SK-N-SH (cell line): ENCODE results near the gene MARK4. TPM values are rescaled to one million over a fixed set of nuclear protein-coding genes. Genes with fewer than 3 reads are reported as not detected.

Source experiments
- CTCF ChIA-PET: fragments of 300-600, 350-600 bp; formaldehyde crosslinking; extraction: SDS; loops from one replicate; lab custom pipeline; 2021; lab: Yijun Ruan, JAX
- POLR2A ChIA-PET: fragments of 350-600 bp; sonication (Branson Sonifier 250); formaldehyde crosslinking; extraction: SDS; loops from one replicate; lab custom pipeline; 2020; ENCODE audit warnings: antibody characterized with exemption, inconsistent platforms; lab: Yijun Ruan, JAX
- DNase-seq: peaks from one replicate; pipeline ENCODE4 v3.0.0; 2012
- H2AFZ ChIP-seq: fragments of 200-600 bp; sonication (generic); 2 replicates; pipeline ENCODE4 v1.8.1; 2016; ENCODE audit warnings: antibody characterized with exemption, mild to moderate bottlenecking, low read depth
- H3F3A ChIP-seq: fragments of 200-600 bp; sonication (generic); replicated peaks from 2 replicates; pipeline ENCODE3; 2016; ENCODE audit warnings: antibody characterized with exemption, mild to moderate bottlenecking; ENCODE audit not compliant: insufficient read depth
- H3K27ac ChIP-seq, 2 experiments: fragments of 200-500 bp in 1 of 2; fragments of 200-600 bp in 1 of 2; sonication (Bioruptor generic) in 1 of 2; sonication (generic), shearing (Covaris generic) in 1 of 2; 2 replicates each; pipeline versions ENCODE4 v1.5.1 to v1.6.1; 2014 to 2016; ENCODE audit warnings: low read depth in 2 of 2, inconsistent platforms in 1 of 2, low read length in 1 of 2, mild to moderate bottlenecking in 1 of 2, mixed read lengths in 1 of 2
- H3K27me3 ChIP-seq: fragments of 200-600 bp; sonication (generic), shearing (Covaris generic); 2 replicates; pipeline ENCODE4 v1.6.1; 2016; ENCODE audit warnings: mixed run types; ENCODE audit not compliant: insufficient read depth
- H3K36me3 ChIP-seq, 2 experiments: fragments of 200-500 bp in 1 of 2; fragments of 200-600 bp in 1 of 2; sonication (Bioruptor generic) in 1 of 2; sonication (generic) in 1 of 2; replicated peaks in 1 of 2; 2 replicates each; pipeline versions ENCODE3 to v1.5.1; 2014 to 2016; ENCODE audit warnings: low read length in 1 of 2, mild to moderate bottlenecking in 1 of 2; ENCODE audit not compliant: insufficient read depth in 2 of 2, control insufficient read depth in 1 of 2
- H3K4me1 ChIP-seq, 2 experiments: fragments of 200-500 bp in 1 of 2; fragments of 200-600 bp in 1 of 2; sonication (Bioruptor generic) in 1 of 2; sonication (generic), shearing (Covaris generic) in 1 of 2; 2 replicates each; pipeline versions ENCODE4 v1.5.1 to v1.6.1; 2014 to 2016; ENCODE audit warnings: low read depth in 1 of 2, low read length in 1 of 2, mixed run types in 1 of 2; ENCODE audit not compliant: insufficient read depth in 2 of 2, control insufficient read depth in 1 of 2
- H3K4me2 ChIP-seq: fragments of 200-600 bp; sonication (generic), shearing (Covaris generic); 2 replicates; pipeline ENCODE4 v1.6.1; 2017; ENCODE audit warnings: mixed run types
- H3K4me3 ChIP-seq, 2 experiments: fragments of 200-500 bp in 1 of 2; fragments of 200-600 bp in 1 of 2; sonication (Bioruptor generic) in 1 of 2; sonication (generic), shearing (Covaris generic) in 1 of 2; 2 replicates each; pipeline versions ENCODE4 v1.5.1 to v1.8.1; 2014 to 2016; ENCODE audit warnings: low read depth in 2 of 2, inconsistent platforms in 1 of 2, low read length in 1 of 2, mild to moderate bottlenecking in 1 of 2, mixed read lengths in 1 of 2, moderate library complexity in 1 of 2
- H3K79me2 ChIP-seq: fragments of 200-600 bp; sonication (generic); 2 replicates; pipeline ENCODE4 v1.8.1; 2017; ENCODE audit warnings: mild to moderate bottlenecking; ENCODE audit not compliant: insufficient read depth
- H3K9ac ChIP-seq: fragments of 200-600 bp; sonication (generic); 2 replicates; pipeline ENCODE4 v1.6.1; 2017; ENCODE audit warnings: mixed run types
- H3K9me2 ChIP-seq: fragments of 200-600 bp; sonication (generic); 2 replicates; pipeline ENCODE4 v1.6.1; 2017; ENCODE audit warnings: mixed run types
- H3K9me3 ChIP-seq: fragments of 200-600 bp; sonication (generic); 2 replicates; pipeline ENCODE4 v1.6.1; 2017; ENCODE audit warnings: mixed run types, mild to moderate bottlenecking, moderate library complexity
- H4K20me1 ChIP-seq: fragments of 200-600 bp; sonication (generic); 2 replicates; pipeline ENCODE4 v1.6.1; 2017; ENCODE audit warnings: mild to moderate bottlenecking, mixed run types; ENCODE audit not compliant: insufficient read depth
- CHD2 ChIP-seq: fragments of 150-350 bp; IDR thresholded peaks from 2 replicates; pipeline ENCODE4 v1.6.1; 2018; ENCODE audit warnings: low read length; ENCODE audit not compliant: partially characterized antibody
- EP300 ChIP-seq, 2 experiments: IDR thresholded peaks; 2 replicates each; pipeline versions ENCODE4 v1.4.0 to v1.6.1; 2012; ENCODE audit warnings: borderline replicate concordance in 1 of 2, low read depth in 1 of 2, low read length in 1 of 2
- FOXJ3 ChIP-seq: sonication (generic); formaldehyde crosslinking; IDR thresholded peaks from 2 replicates; pipeline ENCODE4 v1.5.1; 2020; ENCODE audit warnings: mild to moderate bottlenecking, missing genetic modification reagents
- NRF1 ChIP-seq: IDR thresholded peaks from 2 replicates; pipeline ENCODE4 v1.6.1; 2012; ENCODE audit warnings: low read depth, mild to moderate bottlenecking, low read length
- RAD21 ChIP-seq: IDR thresholded peaks from 2 replicates; pipeline ENCODE4 v1.6.1; 2012; ENCODE audit warnings: mild to moderate bottlenecking, low read length
- RFX5 ChIP-seq: IDR thresholded peaks from 2 replicates; pipeline ENCODE4 v1.6.1; 2012; ENCODE audit warnings: mild to moderate bottlenecking, improper control_type of control experiment, low read length
- SMC3 ChIP-seq: IDR thresholded peaks from 2 replicates; pipeline ENCODE4 v1.6.1; 2012; ENCODE audit warnings: low read depth, low read length, improper control_type of control experiment
- TEAD4 ChIP-seq: IDR thresholded peaks from 2 replicates; pipeline ENCODE4 v1.4.0; 2012; ENCODE audit warnings: mild to moderate bottlenecking, borderline replicate concordance; ENCODE audit not compliant: insufficient read depth
- WGBS: methylation state at CpG from one replicate; pipeline ENCODE4 v1.1.6; 2017; ENCODE audit warnings: low lambda C conversion rate; 5-methylcytosine and 5-hydroxymethylcytosine counted together
- polyA plus RNA-seq, 3 experiments: library from polyadenylated mRNA; depleted of rRNA; stranded (reverse); fragments of >200 nt; gene quantifications; 2 replicates each; pipeline ENCODE4 v1.2.3, GENCODE V29; 2012
- TF ChIP-seq, protein P1 (sequence below): IDR thresholded peaks from 2 replicates; pipeline ENCODE4 v1.4.0; 2012; ENCODE audit warnings: low read depth, borderline replicate concordance
- TF ChIP-seq, protein P2 (sequence below): IDR thresholded peaks from 2 replicates; pipeline ENCODE4 v1.4.0; 2012; ENCODE audit warnings: low read depth, borderline replicate concordance
- TF ChIP-seq, protein P3 (sequence below): fragments of 150-350 bp; IDR thresholded peaks from 2 replicates; pipeline ENCODE4 v1.6.1; 2016; ENCODE audit warnings: mild to moderate bottlenecking, low read depth, low read length
- TF ChIP-seq, protein P4 (sequence below): IDR thresholded peaks from 2 replicates; pipeline ENCODE4 v1.4.0; 2012; ENCODE audit warnings: low read depth
- TF ChIP-seq, protein P5 (sequence below): IDR thresholded peaks from 2 replicates; pipeline ENCODE4 v1.6.1; 2012; ENCODE audit warnings: mild to moderate bottlenecking, low read depth, low read length, moderate library complexity

Gene MARK4
- polyA plus RNA-seq, 1 of the 3 experiments (the other 2 are of a cell fraction): 16.3 TPM

DNA sequence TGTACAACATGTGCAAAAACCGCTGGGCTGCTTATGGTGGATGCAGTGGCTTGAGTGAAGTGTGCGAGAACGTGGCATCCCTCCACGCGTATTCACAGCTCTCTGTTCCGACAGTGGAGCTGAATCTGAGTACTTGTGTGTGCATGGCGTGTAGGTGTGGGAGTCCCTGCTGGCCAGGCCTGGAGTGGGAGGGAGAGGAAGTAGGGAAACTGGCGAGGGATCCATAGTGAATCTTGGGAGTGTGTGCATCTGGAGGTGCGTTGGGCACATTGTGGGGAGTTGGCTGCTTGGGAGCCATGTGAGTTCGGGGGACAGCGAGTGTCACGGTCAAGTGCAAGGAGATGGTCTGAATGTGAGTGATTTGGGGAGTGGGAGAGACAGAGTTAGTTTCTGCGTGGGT is 91.8 kb downstream of the MARK4 start (continued):
- TF ChIP-seq, protein P1, sequence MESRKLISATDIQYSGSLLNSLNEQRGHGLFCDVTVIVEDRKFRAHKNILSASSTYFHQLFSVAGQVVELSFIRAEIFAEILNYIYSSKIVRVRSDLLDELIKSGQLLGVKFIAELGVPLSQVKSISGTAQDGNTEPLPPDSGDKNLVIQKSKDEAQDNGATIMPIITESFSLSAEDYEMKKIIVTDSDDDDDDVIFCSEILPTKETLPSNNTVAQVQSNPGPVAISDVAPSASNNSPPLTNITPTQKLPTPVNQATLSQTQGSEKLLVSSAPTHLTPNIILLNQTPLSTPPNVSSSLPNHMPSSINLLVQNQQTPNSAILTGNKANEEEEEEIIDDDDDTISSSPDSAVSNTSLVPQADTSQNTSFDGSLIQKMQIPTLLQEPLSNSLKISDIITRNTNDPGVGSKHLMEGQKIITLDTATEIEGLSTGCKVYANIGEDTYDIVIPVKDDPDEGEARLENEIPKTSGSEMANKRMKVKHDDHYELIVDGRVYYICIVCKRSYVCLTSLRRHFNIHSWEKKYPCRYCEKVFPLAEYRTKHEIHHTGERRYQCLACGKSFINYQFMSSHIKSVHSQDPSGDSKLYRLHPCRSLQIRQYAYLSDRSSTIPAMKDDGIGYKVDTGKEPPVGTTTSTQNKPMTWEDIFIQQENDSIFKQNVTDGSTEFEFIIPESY: no peak
- TF ChIP-seq, protein P2, sequence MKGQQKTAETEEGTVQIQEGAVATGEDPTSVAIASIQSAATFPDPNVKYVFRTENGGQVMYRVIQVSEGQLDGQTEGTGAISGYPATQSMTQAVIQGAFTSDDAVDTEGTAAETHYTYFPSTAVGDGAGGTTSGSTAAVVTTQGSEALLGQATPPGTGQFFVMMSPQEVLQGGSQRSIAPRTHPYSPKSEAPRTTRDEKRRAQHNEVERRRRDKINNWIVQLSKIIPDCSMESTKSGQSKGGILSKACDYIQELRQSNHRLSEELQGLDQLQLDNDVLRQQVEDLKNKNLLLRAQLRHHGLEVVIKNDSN: no peak
- no peak for TF ChIP-seq RFX5
- TF ChIP-seq, all 33 proteins: peak for 0

DNA sequence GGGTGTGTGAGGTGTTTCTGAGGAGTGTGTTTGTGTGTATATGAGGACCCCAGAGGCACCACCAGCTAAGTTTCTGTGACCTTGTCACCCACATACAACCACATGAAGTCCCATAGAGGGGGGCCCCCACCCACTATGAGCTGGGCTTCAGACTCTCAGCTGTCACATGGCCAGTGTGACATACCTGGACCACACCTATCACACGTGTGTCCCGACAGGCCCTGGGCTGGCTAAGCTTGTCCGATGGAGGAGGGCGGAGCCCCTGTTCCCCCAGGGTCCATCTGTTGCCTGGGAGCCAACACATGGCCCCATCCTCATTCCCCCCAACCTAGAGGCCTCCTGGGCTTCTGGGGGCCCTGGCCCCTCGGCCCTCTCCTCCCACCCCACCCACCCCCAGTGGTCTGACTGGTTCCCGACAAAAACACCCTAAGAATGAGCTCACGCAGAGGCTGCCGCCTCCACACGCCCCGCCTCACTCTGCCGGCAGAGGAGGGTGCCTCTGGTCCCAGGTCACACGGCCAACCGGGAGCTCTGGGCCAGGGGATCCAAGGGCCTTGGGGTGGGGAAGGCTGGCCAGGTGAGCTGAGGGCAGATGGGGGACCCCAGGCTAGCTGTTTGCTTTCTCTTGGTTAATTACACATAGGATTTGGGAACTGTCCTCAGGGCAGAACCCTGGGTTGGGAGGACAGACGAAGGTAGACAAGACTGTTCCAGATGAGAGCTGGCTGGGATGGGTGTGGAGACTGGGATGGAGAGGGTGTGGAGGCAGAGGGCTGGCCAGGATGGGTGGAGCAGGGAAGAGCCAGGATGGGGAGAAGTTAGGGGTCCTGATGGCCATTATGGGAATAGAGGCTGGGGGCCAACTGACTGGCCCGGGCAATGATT is 93.8 kb downstream of the MARK4 start:
- no peaks in the 10 kb centered on the region for H4K20me1 ChIP-seq
- H3K27ac ChIP-seq: no peak overlapping the region
- no peaks in the 10 kb centered on the region for H3K9me2 ChIP-seq
- peaks cover 0 to 2% of the 10 kb centered on the region in 2 experiments; a peak in 1 of 4 replicates for H3K4me1 ChIP-seq
- POLR2A ChIA-PET: no interaction called here
- H3K9ac ChIP-seq: no peak overlapping the region
- TF ChIP-seq SMC3: no peak
- TF ChIP-seq, protein P3, sequence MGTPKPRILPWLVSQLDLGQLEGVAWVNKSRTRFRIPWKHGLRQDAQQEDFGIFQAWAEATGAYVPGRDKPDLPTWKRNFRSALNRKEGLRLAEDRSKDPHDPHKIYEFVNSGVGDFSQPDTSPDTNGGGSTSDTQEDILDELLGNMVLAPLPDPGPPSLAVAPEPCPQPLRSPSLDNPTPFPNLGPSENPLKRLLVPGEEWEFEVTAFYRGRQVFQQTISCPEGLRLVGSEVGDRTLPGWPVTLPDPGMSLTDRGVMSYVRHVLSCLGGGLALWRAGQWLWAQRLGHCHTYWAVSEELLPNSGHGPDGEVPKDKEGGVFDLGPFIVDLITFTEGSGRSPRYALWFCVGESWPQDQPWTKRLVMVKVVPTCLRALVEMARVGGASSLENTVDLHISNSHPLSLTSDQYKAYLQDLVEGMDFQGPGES: no peak
- TF ChIP-seq, protein P4, sequence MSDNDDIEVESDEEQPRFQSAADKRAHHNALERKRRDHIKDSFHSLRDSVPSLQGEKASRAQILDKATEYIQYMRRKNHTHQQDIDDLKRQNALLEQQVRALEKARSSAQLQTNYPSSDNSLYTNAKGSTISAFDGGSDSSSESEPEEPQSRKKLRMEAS: no peak
- TF ChIP-seq, protein P5, sequence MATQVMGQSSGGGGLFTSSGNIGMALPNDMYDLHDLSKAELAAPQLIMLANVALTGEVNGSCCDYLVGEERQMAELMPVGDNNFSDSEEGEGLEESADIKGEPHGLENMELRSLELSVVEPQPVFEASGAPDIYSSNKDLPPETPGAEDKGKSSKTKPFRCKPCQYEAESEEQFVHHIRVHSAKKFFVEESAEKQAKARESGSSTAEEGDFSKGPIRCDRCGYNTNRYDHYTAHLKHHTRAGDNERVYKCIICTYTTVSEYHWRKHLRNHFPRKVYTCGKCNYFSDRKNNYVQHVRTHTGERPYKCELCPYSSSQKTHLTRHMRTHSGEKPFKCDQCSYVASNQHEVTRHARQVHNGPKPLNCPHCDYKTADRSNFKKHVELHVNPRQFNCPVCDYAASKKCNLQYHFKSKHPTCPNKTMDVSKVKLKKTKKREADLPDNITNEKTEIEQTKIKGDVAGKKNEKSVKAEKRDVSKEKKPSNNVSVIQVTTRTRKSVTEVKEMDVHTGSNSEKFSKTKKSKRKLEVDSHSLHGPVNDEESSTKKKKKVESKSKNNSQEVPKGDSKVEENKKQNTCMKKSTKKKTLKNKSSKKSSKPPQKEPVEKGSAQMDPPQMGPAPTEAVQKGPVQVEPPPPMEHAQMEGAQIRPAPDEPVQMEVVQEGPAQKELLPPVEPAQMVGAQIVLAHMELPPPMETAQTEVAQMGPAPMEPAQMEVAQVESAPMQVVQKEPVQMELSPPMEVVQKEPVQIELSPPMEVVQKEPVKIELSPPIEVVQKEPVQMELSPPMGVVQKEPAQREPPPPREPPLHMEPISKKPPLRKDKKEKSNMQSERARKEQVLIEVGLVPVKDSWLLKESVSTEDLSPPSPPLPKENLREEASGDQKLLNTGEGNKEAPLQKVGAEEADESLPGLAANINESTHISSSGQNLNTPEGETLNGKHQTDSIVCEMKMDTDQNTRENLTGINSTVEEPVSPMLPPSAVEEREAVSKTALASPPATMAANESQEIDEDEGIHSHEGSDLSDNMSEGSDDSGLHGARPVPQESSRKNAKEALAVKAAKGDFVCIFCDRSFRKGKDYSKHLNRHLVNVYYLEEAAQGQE: no peak
- TF ChIP-seq NRF1: no peak
- no peak for TF ChIP-seq FOXJ3 (CRISPR knock-in tag)
- no peak for TF ChIP-seq CHD2
- no peak for TF ChIP-seq RAD21
- no peak for TF ChIP-seq EP300 (IDR thresholded peaks at IDR 0.05; ENCODE audit: borderline replicate concordance in 1 of 2, low read depth in 1 of 2, low read length in 1 of 2)
- no peak for TF ChIP-seq TEAD4
- TF ChIP-seq, all 33 proteins: peak for 0
- Histone ChIP-seq H3K27me3 (no peaks in the 10 kb centered on the region; the same call in 1 of the 2 replicates), H3K4me2 (no peak overlapping the region), H2AFZ (no peak overlapping the region), H3K4me3 (no peak overlapping the region), H3F3A (peaks cover 10% of the 10 kb centered on the region), H3K79me2 (no peaks in the 10 kb centered on the region), H3K36me3 (no peaks in the 10 kb centered on the region), H3K9me3 (no peaks in the 10 kb centered on the region)
- CTCF ChIA-PET: interaction anchor here (0.7 to 1.4 kb wide), 2 partner anchors 53 to 285 kb away, joined by 3 to 5 read pairs; no protein-coding TSS in a partner anchor
- 69% methylated on average over 7 of the region's 15 CpGs for WGBS
- no peak for DNase-seq
